LHCN-M2 (cell line): ENCODE data around the gene CHCHD1. TPM values are rescaled to one million over a fixed set of nuclear protein-coding genes. Genes with fewer than 3 reads are reported as not detected.
"Not testable (repeated sequence)": the region's sequence is repeated elsewhere in the genome, so short reads cannot be mapped to it uniquely, and the experiment has no call there.

ENCODE experiments used
- DNase-seq: peaks from one replicate; pipeline ENCODE4 v3.0.0-alpha.2; 2012; ENCODE audit warnings: low read depth
- total RNA-seq: library from RNA; depleted of rRNA; stranded (reverse); fragments of >200 nt; gene quantifications from 2 replicates; pipeline ENCODE4 v1.2.3, GENCODE V29; 2014

The CHCHD1 gene
- total RNA-seq, 1 experiment from 2014 or later = 32.5 TPM

DNA sequence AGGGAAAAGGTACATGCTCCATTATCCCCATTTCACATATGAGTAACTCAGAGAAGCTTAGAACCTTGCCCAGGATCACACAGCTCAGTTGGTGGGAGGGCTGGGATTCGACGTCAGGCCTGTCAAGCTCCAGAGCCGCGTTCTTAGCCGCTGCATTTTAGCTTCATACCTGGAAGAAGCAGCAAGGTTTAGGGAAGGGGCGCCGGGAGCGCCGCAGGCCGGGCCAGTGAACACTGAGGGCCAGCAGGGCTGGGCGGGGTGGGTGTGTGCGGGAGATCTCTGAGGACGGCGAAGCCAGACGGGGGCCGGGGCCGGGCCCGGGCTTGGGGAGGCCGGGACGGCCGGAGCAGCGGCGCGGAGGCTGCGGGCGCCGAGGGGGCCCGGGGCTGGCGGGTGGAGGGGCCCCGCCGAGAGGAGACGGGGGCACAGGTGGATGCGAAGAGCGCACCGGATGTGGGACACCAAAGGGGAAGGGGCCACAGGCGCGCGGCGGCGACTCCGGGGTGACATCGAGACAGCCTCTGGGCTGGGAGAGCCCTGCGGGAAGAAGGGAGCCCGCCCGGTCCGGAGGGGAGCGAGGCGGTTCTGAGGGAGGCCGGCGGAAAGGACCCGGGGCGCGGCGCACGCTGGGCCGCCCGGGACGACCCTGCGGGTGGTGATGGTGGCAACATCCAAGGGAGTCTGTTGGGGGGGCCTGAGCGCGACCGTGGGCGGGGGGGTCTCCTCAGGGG, 29.1 kb downstream of the CHCHD1 start:
- peak; percentile 14 for DNase-seq

DNA sequence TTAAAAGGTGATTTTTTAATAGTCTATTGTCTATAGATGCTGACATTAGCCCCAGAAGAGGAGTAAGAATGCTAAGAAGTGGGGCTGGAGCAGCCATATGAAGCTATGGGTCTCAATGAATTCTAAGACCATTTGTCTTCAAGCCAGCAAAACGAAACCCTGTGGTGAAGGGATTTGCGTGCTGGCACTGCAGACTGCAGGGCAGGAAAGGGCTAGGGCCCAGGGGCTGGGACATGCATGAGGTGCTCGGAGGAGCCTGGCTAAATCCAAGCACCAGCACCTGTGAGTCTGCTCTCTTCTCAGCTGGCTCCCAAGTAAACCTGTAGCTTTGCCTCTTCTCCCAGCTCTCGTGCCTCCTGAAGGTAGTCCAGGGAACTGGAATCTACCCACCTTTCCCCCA, 30.8 kb downstream of the CHCHD1 start:
- no peak for DNase-seq

DNA sequence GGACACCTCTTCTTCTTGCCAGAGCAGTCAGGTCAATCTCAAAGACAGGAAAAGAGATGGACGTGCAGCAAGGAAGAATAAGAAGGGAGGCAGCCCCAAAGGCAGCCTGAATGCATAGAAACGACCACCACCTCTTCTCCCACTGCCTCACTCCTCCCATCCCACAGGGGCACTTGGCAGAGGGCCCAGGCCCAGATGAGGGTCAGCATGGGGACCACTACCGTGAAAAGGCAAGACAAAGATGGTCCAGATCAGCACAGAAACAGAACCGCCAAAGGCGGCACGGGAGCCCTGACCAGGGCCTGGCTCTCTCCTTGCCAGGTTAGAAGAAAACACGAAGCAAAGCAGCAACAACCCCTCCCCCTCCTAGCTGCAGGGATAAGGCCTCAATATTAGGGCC, 31.5 kb downstream of the CHCHD1 start:
- DNase-seq = no peak

DNA sequence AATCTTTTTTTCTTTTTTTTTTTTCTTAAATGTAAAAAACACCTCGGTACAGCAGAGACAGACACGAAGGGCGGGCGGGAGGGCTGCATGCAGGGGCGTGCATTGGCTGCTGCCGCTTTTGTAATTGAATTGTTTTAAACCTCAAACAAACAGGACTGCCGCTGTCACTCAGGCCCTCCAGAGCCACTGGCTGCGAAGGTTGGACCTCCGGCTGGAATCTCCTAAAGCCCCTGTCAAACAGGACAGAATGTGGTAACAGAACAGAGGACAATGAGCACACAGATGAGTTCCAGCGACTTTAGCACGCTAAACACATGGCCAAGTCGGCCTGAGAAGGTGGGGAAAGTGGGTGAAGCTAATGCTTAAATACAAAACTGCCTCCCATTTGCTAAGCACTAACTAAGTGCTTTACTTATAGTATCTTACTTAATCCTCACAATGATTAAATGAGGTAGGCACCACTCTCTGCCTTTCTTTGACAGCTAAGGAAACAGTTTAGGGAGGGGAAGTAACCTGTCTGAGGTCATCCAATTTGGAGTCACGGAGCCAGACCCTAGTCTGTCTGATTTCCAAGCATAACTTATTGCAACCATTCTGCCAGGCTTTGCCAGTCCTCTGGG, 32.5 kb downstream of the CHCHD1 start:
- no peak for DNase-seq

DNA sequence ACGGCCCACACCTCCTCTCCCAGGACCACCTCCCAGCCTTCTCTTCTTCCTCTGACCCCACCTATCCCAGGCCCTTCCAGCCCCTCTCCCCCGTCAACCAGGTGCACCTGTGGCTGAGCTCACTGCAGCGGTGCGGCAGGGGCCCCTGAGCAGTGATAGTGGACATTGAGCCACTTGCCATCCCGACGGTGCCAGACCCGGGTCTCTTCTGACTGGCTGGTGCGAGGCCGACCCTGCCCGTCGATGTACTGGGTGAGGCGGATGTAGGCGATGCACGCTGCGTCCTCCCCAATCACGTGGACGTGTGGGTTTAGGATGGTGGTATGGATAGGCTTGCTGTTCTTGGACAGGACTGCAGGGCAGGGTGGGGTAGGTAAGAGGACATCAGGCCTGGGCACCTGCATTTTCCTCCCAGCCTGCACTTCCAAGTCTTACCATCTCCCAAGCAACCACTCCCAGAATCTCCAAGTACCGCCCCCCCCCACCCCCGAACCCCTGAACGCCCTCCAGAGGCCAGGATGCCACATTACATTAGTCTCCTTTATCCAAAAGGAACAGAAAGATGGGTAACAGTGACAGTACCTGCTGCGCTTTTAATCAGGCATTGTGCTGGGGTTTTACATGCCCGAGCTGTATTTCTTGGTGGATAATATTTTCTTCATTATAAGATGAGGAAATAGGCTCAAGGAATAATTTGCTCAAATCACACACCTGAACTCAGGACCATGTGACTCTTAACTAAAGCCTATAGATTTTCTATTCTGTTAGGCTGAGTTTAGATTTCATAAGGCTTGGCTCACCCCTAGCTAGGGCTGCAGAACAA, 33.3 kb downstream of the CHCHD1 start:
- DNase-seq = peak; percentile 34

DNA sequence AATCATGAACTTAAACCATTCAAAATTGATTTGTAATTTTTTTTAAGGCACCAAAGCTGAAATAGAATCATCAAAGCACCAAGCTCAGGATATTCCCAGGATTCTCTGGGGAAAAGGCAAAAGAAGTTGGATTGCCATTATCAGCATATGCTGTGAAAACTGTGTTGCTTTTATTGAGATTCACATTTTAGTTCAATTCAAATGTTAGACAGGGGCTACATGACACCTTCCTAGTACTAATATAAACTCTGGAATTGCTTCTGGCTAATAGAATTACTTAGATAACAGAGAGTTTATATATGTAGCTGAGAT, 33.8 kb downstream of the CHCHD1 start:
- DNase-seq = no peak

DNA sequence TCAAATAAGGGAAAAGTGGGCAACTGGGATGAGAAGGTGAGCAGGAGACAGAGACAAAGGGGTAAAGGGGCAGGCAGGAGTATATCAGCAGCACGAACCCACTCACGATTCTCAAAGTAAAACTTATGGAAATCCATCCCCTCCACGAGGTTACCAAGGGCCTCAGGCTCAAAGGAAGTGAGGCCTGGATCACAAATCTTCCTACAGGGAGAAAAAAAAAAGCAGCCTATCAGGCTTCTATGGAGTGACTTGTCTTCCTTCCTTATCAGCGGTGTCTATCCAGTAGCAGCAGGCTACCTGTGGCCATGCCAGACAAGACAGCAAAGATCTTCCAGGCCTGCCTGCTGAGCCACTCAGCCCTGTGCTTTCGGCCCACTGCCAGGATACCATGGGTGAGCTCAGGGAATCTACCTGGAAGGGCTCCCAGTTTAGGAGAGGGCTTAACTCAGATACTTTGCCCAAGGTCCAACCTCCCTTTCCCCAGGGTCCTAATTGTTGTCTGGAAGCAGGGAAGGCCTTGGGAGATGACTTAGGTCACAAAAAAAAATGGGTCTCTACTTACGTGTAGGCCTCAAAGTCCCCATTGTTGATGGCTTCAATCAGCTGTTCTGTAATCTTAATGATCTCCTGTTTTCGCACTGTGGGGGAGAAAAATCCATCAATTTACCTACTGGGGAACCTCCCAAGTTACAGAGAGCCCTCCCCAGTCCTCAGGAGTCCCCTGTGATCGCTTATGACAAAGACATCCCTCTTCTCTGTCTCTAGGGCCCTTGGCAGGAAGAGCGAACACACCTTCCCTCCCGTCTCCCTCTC, 35.3 kb downstream of the CHCHD1 start:
- DNase-seq = no peak

DNA sequence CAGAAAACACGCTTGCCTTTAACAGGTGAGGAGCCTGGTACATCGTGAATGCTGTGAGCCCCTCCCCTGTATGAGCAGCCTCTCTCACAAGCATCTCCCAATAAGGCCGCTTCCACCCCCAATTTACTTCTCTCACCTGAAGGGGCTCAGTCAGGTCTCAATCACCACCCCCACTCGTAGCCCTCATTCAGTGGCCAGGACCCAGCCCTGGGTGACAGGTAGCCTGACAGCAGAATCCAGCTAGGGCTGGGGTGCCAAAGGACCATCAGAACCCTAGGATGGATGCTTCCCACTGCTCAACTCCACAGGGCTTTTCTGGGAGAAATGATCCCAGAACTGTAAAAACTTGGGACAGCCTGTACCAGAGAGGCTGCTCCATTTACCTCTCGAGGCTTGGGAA, 36.0 kb downstream of the CHCHD1 start:
- no peak for DNase-seq

DNA sequence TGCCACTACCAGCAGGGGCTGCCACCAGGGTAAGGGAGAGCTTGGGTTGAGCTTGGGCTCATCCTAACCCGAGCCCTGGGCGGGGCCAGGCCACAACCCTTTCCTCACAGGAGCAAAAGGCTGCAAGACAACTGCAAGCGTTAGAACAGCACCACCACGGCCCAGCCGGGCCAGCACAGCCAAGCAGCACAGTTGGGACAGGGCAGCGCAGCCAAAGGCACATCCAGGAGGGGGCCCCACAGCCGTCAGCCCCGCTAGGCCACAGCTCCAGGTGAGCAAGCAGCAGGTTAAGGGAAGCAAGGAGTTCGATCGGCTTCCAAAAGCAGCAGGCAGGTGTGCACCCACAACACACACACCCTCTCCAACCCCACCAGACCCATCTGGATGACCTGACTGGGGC, 36.6 kb downstream of the CHCHD1 start:
- no peak for DNase-seq

DNA sequence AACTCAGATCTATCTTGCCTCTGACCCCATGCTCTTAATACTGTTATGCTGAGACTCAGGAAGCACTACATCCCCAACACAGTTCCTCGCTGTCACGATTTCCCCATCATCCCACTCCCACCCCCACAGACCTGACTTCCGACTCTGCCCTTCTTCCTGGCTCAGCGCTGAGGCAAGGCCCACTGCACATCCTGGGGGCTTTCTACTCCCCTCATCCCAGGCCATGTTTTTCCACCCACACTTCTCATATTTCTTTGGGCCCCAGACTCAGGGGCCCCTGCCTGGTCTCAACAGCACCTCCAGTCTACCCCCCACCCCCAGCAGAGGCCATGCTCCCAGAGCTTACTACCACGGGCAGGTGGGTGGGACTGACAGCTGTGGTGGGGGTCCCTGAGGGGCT, 37.2 kb downstream of the CHCHD1 start:
- no peak for DNase-seq

DNA sequence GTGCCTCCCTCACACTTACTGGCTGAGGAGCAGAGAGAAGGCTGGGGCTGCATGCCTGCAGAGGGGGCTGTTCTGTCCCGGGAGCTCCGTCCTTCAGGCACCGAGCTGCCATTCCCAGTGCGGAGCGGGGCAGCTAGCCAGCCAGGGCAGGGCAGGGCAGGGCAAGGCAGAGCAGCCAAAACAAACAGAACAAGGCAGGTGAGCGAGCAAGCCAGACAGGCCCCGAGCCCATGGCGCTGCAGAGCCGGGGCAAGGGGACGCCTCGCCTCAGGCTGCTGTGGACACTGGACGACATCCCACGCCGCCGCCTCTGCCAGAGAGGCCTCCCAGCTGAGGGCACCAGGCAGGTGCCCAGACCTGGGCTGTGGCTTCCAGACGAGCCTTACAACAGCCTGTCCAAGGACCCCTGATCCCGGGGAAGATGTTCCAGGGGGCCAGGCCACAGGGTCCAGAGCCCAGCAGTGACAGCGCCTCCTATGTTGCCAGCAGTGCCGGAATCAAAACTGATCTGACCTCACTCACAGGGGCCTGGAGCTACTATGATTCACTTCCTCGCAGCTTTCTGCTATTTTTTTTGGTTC, 37.8 kb downstream of the CHCHD1 start:
- DNase-seq = no peak

DNA sequence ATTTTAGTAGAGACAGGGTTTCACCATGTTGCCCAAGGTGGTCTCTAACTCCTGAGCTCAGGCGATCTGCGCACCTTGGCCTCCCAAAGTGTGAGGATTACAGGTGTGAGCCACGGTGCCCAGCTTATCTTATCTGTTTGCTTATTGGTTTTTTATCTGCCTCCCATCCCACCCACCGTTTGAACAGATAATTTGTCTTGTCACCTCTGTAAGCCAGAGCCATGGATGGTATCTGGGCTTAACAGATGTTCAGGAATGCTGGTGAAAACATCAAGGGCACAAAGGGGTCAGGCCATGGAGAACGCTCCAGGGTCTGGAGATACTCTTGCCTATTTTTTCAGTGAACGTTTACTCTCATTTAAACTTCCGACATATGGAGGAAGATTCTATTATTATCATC, 41.5 kb downstream of the CHCHD1 start:
- DNase-seq = no peak

DNA sequence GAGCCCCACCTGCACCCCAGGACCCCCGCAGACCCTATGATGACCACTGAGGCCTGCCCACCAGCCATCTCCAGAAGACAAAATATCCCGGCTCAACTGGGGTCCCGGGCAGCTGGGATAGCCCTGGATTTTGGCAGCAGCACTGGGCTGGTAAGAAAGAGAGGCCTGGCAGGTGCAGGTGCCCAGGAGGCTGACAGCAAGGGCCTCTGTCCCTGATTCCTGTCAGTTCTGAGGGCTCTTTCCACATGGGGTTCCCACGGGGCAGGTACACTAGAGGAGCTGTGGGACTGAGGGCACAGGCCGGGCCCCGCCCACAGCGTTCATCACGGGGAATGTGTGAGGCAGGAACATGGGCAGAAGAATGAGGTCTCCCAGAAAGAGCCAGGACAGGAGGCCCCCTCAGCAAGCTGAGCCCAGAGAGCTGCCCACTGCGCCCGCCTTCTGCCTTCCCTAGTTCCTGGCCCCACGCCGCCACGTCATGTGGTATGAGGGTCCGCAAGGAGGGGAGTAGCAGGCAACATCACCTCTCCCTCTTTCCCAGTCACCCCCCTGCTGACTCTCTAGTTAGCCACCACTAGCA, 42.4 kb downstream of the CHCHD1 start:
- DNase-seq = no peak

DNA sequence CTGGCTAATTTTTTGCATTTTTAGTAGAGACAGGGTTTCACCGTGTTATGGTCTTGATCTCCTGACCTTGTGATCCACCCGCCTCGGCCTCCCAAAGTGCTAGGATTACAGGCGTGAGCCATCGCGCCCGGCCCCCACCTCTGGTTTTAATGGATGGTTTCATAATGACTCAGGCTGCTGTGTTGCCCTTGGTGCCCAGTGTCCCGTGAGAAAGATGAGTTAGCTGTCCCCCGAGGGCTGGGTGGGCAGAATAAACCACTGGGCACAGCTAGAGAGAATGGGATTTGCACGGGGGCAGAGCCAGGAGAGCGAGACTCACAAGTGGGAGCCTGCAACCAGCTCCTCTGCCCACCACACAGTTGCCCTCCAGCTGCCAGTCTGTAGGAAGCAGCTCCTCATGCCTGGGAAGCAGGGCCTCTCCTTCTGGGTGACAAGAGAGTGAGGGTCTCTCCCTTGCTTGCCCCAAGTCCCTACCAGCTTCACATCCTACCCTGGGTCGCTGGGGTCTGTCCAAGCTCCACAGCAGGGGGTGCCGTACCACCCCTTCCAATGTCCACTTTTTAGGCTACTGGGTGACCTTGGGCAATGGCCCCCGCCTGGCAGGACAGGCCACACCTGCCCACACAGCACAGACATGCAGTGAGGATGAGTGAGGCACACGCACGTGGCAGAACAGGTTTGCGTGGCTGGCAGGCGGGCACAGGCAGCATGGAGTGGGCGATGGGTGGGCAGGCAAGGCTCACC, 45.7 kb downstream of the CHCHD1 start:
- peak; percentile 97 for DNase-seq

DNA sequence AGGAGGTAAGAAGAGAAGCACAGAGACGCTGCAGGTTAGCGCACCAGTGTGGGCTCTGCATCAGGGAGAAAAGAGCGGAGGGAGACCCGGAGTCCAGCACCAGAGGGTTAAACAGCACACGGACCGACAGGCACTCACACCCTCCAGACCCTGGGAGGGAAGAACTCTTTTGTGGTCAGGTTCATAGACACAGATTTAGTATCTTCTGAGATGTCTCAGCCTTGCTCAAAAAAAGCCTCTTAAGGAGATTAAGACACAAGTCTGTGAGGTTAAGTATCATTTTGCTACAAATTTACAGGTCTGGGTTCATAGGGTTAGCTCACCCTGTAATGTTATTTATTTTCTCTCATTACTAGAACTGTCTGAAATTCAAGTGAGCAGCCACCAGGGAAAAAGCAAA, 46.3 kb downstream of the CHCHD1 start:
- peak; percentile 34 for DNase-seq

DNA sequence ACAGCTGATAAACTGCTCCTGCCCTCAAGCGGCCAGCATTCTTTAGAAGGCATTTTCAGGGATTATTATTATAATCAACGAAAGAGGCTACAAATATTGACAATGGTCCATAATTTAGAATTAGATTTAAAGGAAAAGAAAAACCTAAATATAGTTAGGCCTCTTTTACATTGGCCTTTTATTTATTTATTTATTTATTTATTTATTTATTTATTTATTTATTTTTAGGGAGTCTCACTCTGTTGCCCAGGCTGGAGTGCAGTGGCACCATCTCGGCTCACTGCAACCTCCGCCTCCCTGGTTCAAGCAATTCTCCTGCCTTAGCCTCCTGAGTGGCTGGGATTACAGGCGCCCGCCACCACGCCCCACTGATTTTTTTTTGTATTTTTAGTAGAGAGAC, 47.2 kb downstream of the CHCHD1 start:
- not testable (repeated sequence) for DNase-seq
